Ishikawa (cell line): ENCODE results near the gene GMDS.

Experiments used
- CEBPB ChIP-seq: IDR thresholded peaks from 2 replicates; pipeline ENCODE4 v1.6.1; 2012
- CREB1 ChIP-seq: IDR thresholded peaks from 2 replicates; pipeline ENCODE4 v1.6.1; 2012; ENCODE audit warnings: low read depth
- EGR1 ChIP-seq: IDR thresholded peaks from 2 replicates; pipeline ENCODE4 v1.6.1; 2012
- EP300 ChIP-seq: IDR thresholded peaks from 2 replicates; pipeline ENCODE4 v1.6.1; 2012; ENCODE audit warnings: borderline replicate concordance
- FOXM1 ChIP-seq: IDR thresholded peaks from 2 replicates; pipeline ENCODE4 v1.6.1; 2012; ENCODE audit warnings: low read depth, borderline replicate concordance
- NFIC ChIP-seq: IDR thresholded peaks from 2 replicates; pipeline ENCODE4 v1.6.1; 2012
- RAD21 ChIP-seq: IDR thresholded peaks from 2 replicates; pipeline ENCODE4 v1.6.1; 2012; ENCODE audit warnings: low read depth
- TAF1 ChIP-seq: IDR thresholded peaks from 2 replicates; pipeline ENCODE4 v1.6.1; 2012; ENCODE audit warnings: low read depth, mild to moderate bottlenecking
- TCF12 ChIP-seq: IDR thresholded peaks from 2 replicates; pipeline ENCODE4 v1.6.1; 2012; ENCODE audit warnings: low read depth
- TEAD4 ChIP-seq: IDR thresholded peaks from 2 replicates; pipeline ENCODE4 v1.6.1; 2012
- YY1 ChIP-seq: IDR thresholded peaks from 2 replicates; pipeline ENCODE4 v1.6.1; 2012; ENCODE audit warnings: low read depth
- ZBTB7A ChIP-seq: IDR thresholded peaks from 2 replicates; pipeline ENCODE4 v1.6.1; 2012; ENCODE audit warnings: low read depth
- TF ChIP-seq, protein P1 (sequence below): IDR thresholded peaks from 2 replicates; pipeline ENCODE4 v1.6.1; 2012
- TF ChIP-seq, protein P2 (sequence below): IDR thresholded peaks from 2 replicates; pipeline ENCODE4 v1.6.1; 2012
- TF ChIP-seq, protein P3 (sequence below): IDR thresholded peaks from 2 replicates; pipeline ENCODE4 v1.6.1; 2012; ENCODE audit warnings: low read depth, mild to moderate bottlenecking

GMDS gene

DNA sequence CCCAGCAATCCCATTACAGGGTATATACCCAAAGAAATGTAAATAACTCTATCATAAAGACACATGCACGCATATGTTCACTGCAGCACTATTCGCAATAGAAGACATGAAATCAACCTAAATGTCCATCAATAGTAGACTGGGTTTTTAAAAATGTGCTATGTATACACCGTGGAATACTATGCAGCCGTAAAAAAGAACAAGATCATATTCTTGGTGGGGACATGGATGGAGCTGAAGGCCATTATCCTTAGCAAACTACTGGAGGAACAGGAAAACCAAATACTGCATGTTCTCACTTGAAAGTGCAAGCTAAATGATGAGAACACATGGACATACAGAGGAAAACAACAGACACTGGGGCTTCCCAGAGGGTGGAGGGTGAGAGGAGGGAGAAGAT, 201.2 kb downstream of the GMDS start:
- TF ChIP-seq EGR1 (no peak), NFIC (no peak), TEAD4 (no peak), CREB1 (no peak), CEBPB (no peak), ZBTB7A (no peak), FOXM1 (no peak)
- TF ChIP-seq, protein P1, sequence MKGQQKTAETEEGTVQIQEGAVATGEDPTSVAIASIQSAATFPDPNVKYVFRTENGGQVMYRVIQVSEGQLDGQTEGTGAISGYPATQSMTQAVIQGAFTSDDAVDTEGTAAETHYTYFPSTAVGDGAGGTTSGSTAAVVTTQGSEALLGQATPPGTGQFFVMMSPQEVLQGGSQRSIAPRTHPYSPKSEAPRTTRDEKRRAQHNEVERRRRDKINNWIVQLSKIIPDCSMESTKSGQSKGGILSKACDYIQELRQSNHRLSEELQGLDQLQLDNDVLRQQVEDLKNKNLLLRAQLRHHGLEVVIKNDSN, result no peak

DNA sequence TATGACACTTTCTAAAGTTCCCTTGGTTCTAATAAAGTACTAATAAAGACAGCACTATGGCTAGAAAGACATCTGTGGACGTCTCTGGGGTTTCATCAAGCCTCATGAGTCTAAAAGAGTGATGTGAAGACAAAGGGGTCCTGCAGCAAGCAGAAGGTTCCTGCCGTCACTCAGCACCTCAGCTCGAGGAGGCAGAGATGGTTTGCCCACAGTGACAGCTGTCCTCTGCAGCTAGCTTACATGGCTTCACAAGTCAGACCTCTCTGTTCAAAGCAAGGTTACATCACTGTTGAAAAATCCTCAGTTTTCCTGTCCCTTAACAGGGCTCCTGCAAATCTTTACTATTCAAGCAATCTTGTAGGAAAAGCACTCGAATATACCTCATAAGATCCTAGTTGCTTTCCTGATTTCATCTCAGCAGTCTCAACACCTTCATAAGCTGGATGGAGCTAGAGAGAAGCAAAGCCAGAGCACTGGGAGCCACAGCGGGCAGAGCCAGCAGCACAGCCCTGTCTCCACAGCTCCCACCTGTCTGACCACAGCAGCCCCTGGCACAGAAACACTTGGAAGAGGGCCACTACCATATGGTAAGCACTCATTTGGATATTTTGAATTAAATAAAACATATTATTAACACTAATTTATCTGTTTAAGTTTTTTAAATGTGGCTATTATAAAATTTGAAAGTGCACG, 202.3 kb downstream of the GMDS start:
- no peak for TF ChIP-seq EP300
- TF ChIP-seq CEBPB, result no peak
- TF ChIP-seq CREB1, result no peak
- TF ChIP-seq RAD21, result no peak
- no peak for TF ChIP-seq EGR1
- TF ChIP-seq TEAD4, result no peak
- TF ChIP-seq, protein P2, sequence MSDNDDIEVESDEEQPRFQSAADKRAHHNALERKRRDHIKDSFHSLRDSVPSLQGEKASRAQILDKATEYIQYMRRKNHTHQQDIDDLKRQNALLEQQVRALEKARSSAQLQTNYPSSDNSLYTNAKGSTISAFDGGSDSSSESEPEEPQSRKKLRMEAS, result no peak
- no peak for TF ChIP-seq ZBTB7A
- TF ChIP-seq FOXM1, result no peak
- no peak for TF ChIP-seq TAF1
- TF ChIP-seq, protein P3, sequence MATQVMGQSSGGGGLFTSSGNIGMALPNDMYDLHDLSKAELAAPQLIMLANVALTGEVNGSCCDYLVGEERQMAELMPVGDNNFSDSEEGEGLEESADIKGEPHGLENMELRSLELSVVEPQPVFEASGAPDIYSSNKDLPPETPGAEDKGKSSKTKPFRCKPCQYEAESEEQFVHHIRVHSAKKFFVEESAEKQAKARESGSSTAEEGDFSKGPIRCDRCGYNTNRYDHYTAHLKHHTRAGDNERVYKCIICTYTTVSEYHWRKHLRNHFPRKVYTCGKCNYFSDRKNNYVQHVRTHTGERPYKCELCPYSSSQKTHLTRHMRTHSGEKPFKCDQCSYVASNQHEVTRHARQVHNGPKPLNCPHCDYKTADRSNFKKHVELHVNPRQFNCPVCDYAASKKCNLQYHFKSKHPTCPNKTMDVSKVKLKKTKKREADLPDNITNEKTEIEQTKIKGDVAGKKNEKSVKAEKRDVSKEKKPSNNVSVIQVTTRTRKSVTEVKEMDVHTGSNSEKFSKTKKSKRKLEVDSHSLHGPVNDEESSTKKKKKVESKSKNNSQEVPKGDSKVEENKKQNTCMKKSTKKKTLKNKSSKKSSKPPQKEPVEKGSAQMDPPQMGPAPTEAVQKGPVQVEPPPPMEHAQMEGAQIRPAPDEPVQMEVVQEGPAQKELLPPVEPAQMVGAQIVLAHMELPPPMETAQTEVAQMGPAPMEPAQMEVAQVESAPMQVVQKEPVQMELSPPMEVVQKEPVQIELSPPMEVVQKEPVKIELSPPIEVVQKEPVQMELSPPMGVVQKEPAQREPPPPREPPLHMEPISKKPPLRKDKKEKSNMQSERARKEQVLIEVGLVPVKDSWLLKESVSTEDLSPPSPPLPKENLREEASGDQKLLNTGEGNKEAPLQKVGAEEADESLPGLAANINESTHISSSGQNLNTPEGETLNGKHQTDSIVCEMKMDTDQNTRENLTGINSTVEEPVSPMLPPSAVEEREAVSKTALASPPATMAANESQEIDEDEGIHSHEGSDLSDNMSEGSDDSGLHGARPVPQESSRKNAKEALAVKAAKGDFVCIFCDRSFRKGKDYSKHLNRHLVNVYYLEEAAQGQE, result no peak
- no peak for TF ChIP-seq YY1
- TF ChIP-seq TCF12, result no peak
- TF ChIP-seq NFIC, result no peak
- TF ChIP-seq, protein P1, result no peak

DNA sequence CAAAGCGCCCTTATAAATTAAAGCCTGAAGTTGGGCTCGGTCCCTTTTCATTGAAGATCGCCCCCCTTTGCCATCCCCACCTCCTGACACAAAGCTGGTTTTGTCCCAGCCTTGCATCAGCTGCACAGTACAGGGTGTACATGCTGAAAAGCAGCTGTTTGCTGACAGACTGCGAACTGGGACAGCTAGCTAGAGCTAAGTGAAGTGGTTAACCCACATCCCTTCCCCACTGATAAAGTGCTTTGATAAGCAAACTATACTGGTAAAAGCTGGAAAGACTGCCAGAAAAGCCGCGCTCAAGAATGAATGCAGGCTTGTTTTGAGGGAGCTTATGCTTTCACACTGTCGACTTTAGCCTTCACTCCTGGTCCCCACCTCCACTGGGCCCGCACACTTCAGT, 207.3 kb downstream of the GMDS start:
- TF ChIP-seq, protein P3, result no peak
- no peak for TF ChIP-seq ZBTB7A
- no peak for TF ChIP-seq TCF12
- no peak for TF ChIP-seq CREB1
- no peak for TF ChIP-seq TEAD4
- no peak for TF ChIP-seq FOXM1
- TF ChIP-seq CEBPB, result no peak
- no peak for TF ChIP-seq RAD21
- TF ChIP-seq EP300, result no peak
- no peak for TF ChIP-seq TAF1
- TF ChIP-seq YY1, result no peak
- TF ChIP-seq, protein P1, result no peak
- TF ChIP-seq EGR1, result no peak

DNA sequence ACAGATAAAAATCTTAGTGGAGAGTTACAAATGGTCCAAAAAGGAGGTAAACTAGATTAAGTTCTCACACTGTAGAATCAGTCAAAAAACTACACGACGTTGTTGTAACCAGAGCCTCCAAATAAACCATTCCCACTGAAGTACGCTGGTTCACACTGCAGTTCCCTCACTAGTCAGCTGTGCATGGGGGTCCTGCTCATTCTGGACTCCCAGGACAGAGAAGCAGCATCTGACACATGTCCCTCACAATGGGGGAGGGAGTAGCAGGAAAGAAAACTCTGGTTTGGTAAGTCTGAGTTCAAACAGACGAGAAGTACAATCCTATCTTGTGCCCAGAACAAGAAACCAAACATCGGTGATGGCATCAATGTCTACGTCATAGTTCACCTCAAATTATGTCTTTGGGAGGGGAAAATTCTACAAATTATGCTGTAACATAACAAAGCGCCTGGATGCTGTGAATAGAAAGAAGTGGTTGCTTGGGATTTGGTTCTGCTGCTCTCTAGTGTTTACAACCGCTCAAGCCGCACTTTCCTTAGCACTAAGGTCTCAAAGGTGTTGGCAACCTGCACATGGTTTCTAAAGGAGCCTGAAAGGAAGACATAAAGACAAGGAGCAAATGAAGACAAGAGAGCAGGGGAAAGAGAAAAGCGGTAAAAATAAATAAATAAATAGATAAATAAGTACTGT, 208.0 kb downstream of the GMDS start:
- TF ChIP-seq EP300, result no peak
- peak; percentile 29 for TF ChIP-seq RAD21

DNA sequence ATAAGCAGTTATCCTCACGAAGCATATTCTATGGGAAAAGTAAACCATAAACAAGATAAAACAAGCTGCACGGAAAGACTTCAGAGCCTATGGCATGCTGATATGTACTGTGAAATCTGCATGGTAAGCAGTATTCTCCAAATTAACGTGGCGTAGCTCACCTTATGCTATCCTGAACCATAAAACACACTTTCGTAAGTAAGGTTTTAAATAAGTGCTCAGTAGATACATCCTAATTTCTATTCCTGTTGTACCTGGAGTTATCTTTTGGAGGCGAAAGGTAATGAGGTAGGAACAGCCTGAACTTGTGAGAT, 208.7 kb downstream of the GMDS start:
- TF ChIP-seq TEAD4 (no peak), YY1 (no peak), CEBPB (no peak), EP300 (no peak), EGR1 (no peak), NFIC (no peak), RAD21 (no peak), FOXM1 (no peak), TAF1 (no peak), ZBTB7A (no peak), CREB1 (no peak), TCF12 (no peak)
- TF ChIP-seq, protein P3, result no peak
- TF ChIP-seq, protein P2, result no peak
